MM.1S (cell line): ENCODE measurements around the gene CEACAM6.

Experiments
- DNase-seq: peaks from one replicate; pipeline ENCODE4 v3.0.0-alpha.2; 2015
- H2AFZ ChIP-seq: fragments of 300-600 bp; sonication (generic); 2 replicates; pipeline ENCODE4 v1.6.0; 2016; ENCODE audit warnings: antibody characterized with exemption, low read length
- H3F3A ChIP-seq: fragments of 300-600 bp; sonication (generic); 2 replicates; pipeline ENCODE4 v1.6.1; 2016; ENCODE audit warnings: mild to moderate bottlenecking, antibody characterized with exemption, low read length, moderate library complexity, mixed read lengths; ENCODE audit not compliant: insufficient read depth
- H3K27ac ChIP-seq: fragments of 300-600 bp; sonication (generic); 2 replicates; pipeline ENCODE4 v1.5.1; 2016; ENCODE audit warnings: mild to moderate bottlenecking, low read length
- H3K27me3 ChIP-seq: fragments of 300-600 bp; sonication (generic); replicated peaks from 2 replicates; pipeline ENCODE4 v1.6.0; 2016; ENCODE audit warnings: low read length; ENCODE audit not compliant: insufficient read depth
- H3K36me3 ChIP-seq: fragments of 300-600 bp; sonication (generic); replicated peaks from 2 replicates; pipeline ENCODE4 v1.6.1; 2016; ENCODE audit warnings: mild to moderate bottlenecking, low read length, mixed read lengths; ENCODE audit not compliant: insufficient read depth
- H3K4me1 ChIP-seq: fragments of 300-600 bp; sonication (generic); 2 replicates; pipeline ENCODE4 v1.6.1; 2016; ENCODE audit warnings: low read length, mixed read lengths
- H3K4me2 ChIP-seq: fragments of 300-600 bp; sonication (generic); 2 replicates; pipeline ENCODE4 v1.6.0; 2016; ENCODE audit warnings: low read depth, low read length
- H3K4me3 ChIP-seq: fragments of 300-600 bp; sonication (generic); 2 replicates; pipeline ENCODE4 v1.5.1; 2016; ENCODE audit warnings: low read length, mixed read lengths
- H3K79me2 ChIP-seq: fragments of 300-600 bp; sonication (generic); 2 replicates; pipeline ENCODE4 v1.6.1; 2016; ENCODE audit warnings: mixed run types, low read length, mixed read lengths
- H3K9ac ChIP-seq: fragments of 300-600 bp; sonication (generic); 2 replicates; pipeline ENCODE4 v1.6.1; 2016; ENCODE audit warnings: low read length, mixed read lengths
- H3K9me2 ChIP-seq: fragments of 300-600 bp; sonication (generic); replicated peaks from 2 replicates; pipeline ENCODE4 v1.6.1; 2016; ENCODE audit warnings: mild to moderate bottlenecking, low read length, mixed read lengths; ENCODE audit not compliant: insufficient read depth
- H3K9me3 ChIP-seq: fragments of 300-600 bp; sonication (generic); replicated peaks from 2 replicates; pipeline ENCODE4 v1.6.1; 2016; ENCODE audit warnings: mild to moderate bottlenecking, low read length, mixed read lengths; ENCODE audit not compliant: insufficient read depth
- H4K20me1 ChIP-seq: fragments of 300-600 bp; sonication (generic); 2 replicates; pipeline ENCODE4 v1.6.1; 2016; ENCODE audit warnings: mild to moderate bottlenecking, low read length, moderate library complexity, mixed read lengths; ENCODE audit not compliant: insufficient read depth
- CTCF ChIP-seq: fragments of 300-600 bp; sonication (generic); IDR thresholded peaks from 2 replicates; pipeline ENCODE4 v1.5.1; 2016; ENCODE audit warnings: antibody characterized with exemption, low read length, mixed read lengths
- EZH2 ChIP-seq: fragments of 300-600 bp; sonication (generic); optimal IDR thresholded peaks from 2 replicates; pipeline ENCODE3; 2017; ENCODE audit warnings: low read depth, mild to moderate bottlenecking, antibody characterized with exemption, low read length, mixed read lengths
- EZH2phosphoT487 ChIP-seq: fragments of 300-600 bp; sonication (generic); IDR thresholded peaks from 2 replicates; pipeline ENCODE4 v1.6.1; 2018; ENCODE audit warnings: antibody characterized with exemption, low read length

The CEACAM6 gene

GRCh38 chr19:41720103-41720502, 35.2 kb upstream of the CEACAM6 start:
- H3K79me2 ChIP-seq, result no peaks in the 10 kb centered on the region
- H2AFZ ChIP-seq, result no peak overlapping the region
- no peaks in the 10 kb centered on the region for H3F3A ChIP-seq
- no peaks in the 10 kb centered on the region for H4K20me1 ChIP-seq
- no peak for DNase-seq
- TF ChIP-seq CTCF, result no peak
- TF ChIP-seq EZH2, result no peak
- TF ChIP-seq EZH2phosphoT487, result no peak
- H3K9me2 ChIP-seq, result no peaks in the 10 kb centered on the region
- H3K4me2 ChIP-seq, result no peak overlapping the region
- no peak overlapping the region for H3K27ac ChIP-seq
- H3K36me3 ChIP-seq, result no peaks in the 10 kb centered on the region
- H3K4me1 ChIP-seq, result no peaks in the 10 kb centered on the region
- H3K9ac ChIP-seq, result no peak overlapping the region
- H3K9me3 ChIP-seq, result no peaks in the 10 kb centered on the region
- peaks cover 97% of the 10 kb centered on the region for H3K27me3 ChIP-seq
- H3K4me3 ChIP-seq, result no peak overlapping the region

GRCh38 chr19:41726493-41726892, 28.8 kb upstream of the CEACAM6 start:
- Histone ChIP-seq H3K36me3 (no peaks in the 10 kb centered on the region), H4K20me1 (no peaks in the 10 kb centered on the region), H3K9me2 (no peaks in the 10 kb centered on the region), H3K27ac (no peak overlapping the region), H3K9me3 (no peaks in the 10 kb centered on the region), H3K4me3 (no peak overlapping the region), H3K4me2 (no peak overlapping the region), H3K27me3 (peaks cover 96% of the 10 kb centered on the region), H3K4me1 (no peaks in the 10 kb centered on the region), H2AFZ (no peak overlapping the region), H3F3A (no peaks in the 10 kb centered on the region), H3K79me2 (no peaks in the 10 kb centered on the region), H3K9ac (no peak overlapping the region)
- no peak for DNase-seq
- no peak for TF ChIP-seq EZH2
- no peak for TF ChIP-seq CTCF
- no peak for TF ChIP-seq EZH2phosphoT487

GRCh38 chr19:41734156-41734555, 21.2 kb upstream of the CEACAM6 start:
- Histone ChIP-seq H3K36me3 (no peaks in the 10 kb centered on the region), H3K9ac (no peak overlapping the region), H3K79me2 (no peaks in the 10 kb centered on the region), H3K27me3 (peaks cover 88% of the 10 kb centered on the region), H3K9me2 (no peaks in the 10 kb centered on the region), H3K4me1 (no peaks in the 10 kb centered on the region), H3K27ac (no peak overlapping the region), H2AFZ (no peak overlapping the region), H4K20me1 (no peaks in the 10 kb centered on the region), H3F3A (no peaks in the 10 kb centered on the region), H3K4me3 (no peak overlapping the region), H3K4me2 (no peak overlapping the region), H3K9me3 (no peaks in the 10 kb centered on the region)
- TF ChIP-seq EZH2phosphoT487 (no peak), EZH2 (no peak), CTCF (no peak)
- no peak for DNase-seq

- Histone ChIP-seq H3K27me3 (peaks cover 88% of the 10 kb centered on the region), H3K36me3 (no peaks in the 10 kb centered on the region), H3K4me3 (no peak overlapping the region), H3K9ac (no peak overlapping the region), H3K27ac (no peak overlapping the region), H3K4me2 (no peak overlapping the region), H3K79me2 (no peaks in the 10 kb centered on the region), H3K9me3 (no peaks in the 10 kb centered on the region), H3K9me2 (no peaks in the 10 kb centered on the region), H3F3A (no peaks in the 10 kb centered on the region), H4K20me1 (no peaks in the 10 kb centered on the region), H3K4me1 (no peaks in the 10 kb centered on the region), H2AFZ (no peak overlapping the region)
- TF ChIP-seq EZH2phosphoT487 (no peak), EZH2 (no peak), CTCF (no peak)
- no peak for DNase-seq
These were observed 20.7 kb upstream of the CEACAM6 start for GRCh38 chr19:41734585-41734984.
